Dedifferentiated amniotic fluid mesenchymal stem cell (primary cell): ENCODE measurements around the gene IQCB1.
"Not testable (repeated sequence)": the region's sequence is repeated elsewhere in the genome, so short reads cannot be mapped to it uniquely, and the experiment has no call there.

Experiments
- DNase-seq: peaks from one replicate; pipeline ENCODE4 v3.0.0-alpha.2; 2016; ENCODE audit errors: extremely low spot score

IQCB1 gene

DNA sequence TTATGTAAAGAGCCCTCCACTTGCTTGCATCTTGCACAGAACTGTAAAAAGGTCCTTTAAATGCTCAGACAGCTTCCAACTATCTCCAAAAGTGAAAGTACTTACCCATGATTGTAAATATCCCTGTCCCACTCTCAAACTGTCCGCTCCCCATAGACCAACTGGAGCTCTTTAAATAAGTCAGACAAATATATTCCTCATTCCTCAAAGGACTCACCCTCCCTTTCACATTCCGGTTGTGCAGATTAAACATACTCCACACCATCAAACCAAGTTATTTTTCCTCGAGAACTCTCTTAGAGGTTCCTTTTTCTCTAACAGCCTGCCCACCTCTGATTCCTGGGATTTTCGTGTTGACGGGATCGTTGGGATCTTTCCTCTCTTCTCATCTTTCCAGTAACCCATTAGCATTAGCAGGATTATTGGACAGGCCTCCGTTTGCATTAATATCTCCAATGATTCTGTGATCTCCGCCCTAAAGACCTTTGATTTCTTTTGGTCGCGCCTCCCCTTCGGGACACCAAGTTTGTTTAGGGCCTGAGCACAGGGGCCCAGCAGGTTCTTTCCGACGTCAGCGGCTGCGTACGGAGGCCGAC is 86.1 kb downstream of the IQCB1 start:
- DNase-seq = peak; percentile 20

GRCh38 chr3:121747976-121748375 is 86.9 kb downstream of the IQCB1 start:
- DNase-seq = no peak

GRCh38 chr3:121743106-121743505 is 91.8 kb downstream of the IQCB1 start:
- DNase-seq = not testable (repeated sequence)

- no peak for DNase-seq
These were observed 94.0 kb downstream of the IQCB1 start for GRCh38 chr3:121740896-121741295.

GRCh38 chr3:121739902-121740301 is 95.0 kb downstream of the IQCB1 start:
- DNase-seq = no peak

- no peak for DNase-seq
These were observed 97.2 kb downstream of the IQCB1 start for GRCh38 chr3:121737644-121738043.

GRCh38 chr3:121736112-121736511 is 98.7 kb downstream of the IQCB1 start:
- no peak for DNase-seq

DNA sequence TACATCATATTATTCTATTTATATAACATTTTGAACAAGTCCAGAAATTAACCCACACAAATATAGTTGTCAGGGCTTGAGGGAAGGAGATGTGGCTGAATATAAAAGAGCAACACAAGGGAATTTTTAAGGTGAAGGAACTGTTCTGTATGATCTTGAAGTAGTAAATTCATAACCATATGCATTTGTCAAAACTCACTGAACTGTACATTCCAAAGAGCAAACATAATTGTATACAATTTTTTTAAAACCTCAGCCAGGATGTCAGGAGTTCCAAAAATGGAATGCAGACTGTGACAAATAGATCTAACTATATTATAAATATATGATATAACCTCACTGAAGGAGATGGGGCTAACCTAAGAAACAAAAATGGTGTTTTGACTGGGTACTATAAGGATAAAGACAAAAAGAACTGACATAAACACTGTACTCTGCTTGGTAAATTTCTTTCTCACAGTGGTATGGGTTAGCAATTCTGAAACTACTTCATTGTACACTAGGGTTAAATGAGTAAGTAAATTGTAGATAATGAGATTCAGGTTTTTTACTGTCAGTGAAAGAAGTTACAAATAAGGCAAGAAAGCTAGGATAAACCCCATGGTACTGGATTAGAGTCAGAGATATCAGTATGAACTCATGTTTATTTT is 99.7 kb downstream of the IQCB1 start:
- DNase-seq = no peak

DNA sequence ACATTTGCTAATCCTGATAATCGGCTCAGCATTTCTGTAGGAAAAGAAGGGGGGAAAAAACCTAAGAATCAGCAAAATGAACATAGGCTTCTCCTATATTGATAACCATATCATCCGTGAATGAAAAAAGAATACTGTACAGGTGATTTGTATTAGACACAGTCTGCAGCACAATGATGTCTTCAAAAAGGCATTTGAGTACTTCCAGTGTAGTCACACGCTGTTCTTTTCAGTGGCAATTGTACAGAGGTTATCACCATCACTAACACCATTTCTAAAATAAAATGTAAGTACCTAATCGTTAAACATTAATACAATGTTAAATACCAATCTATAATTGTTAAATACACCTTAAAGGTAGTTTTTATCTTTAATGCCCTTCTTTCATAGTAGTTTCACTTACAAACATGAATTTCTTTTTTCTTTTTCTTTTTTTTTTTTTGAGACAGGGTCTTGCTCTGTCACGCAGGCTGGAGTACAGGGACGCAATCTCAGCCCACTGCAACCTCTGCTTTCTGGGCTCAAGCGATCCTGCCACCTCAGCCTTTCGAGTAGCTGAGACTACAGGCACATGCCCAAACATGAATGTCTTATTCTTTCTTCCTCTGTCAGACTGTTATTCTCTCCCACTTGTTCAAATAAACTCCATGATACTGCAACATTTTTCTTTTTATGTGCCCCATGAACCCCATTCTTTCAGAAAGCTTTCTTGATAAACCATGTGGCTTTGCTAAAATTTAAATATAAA is 103.7 kb downstream of the IQCB1 start:
- no peak for DNase-seq

- DNase-seq = no peak
These were observed 110.7 kb downstream of the IQCB1 start for GRCh38 chr3:121724130-121724529.

GRCh38 chr3:121723485-121723884 is 111.4 kb downstream of the IQCB1 start:
- no peak for DNase-seq

DNA sequence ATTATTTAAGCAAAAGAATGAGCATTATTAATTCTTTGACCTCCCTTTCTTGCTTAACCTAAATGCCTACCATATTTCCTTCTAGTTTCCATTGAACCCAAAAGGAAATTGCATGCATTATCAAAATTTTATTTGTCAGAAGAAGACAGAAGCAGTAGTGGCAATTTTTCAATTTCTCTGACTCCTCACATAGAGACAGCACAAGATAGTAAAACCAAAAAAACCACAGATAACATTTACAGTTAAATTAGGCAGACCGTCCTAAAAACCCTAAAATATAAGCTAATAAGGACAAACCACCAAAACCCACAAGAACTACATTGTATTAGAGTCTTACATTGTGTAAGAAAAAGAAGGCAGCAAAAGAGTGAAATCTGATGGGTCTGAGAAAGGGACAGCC is 112.4 kb downstream of the IQCB1 start:
- DNase-seq = no peak

DNA sequence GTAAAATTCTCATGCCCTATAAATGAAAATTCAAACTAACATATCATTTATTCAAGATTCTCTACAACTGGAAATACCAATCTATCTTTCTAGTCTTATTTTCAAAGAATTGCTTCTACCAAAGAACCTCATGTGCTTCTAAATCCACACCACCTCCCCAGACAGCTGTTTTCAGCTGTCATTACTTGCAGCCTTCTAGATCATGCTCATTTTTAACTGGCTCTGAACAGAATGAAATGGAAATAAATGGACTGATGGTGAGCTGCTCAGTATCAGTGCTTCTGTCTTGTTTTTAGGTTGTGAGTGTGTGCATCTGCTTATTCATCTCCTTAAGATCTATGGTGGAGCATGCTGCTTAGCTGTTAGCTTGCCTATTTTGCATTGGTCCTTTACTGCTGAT is 114.7 kb downstream of the IQCB1 start:
- no peak for DNase-seq
